GM21723 (cell line): Measurements from ENCODE around the gene SHB.
A peak's percentile ranks its signal among the peaks of the same experiment; 100 is the strongest.

Experiments used
- ATAC-seq: cut with Tn5 transposase; IDR thresholded peaks from one replicate; pipeline ENCODE4 v1.9.1; 2021; ENCODE audit warnings: mild to moderate bottlenecking, moderate library complexity; ENCODE audit not compliant: unreplicated experiment

Gene SHB

GRCh38 chr9:38068701-38069628 is at the start of gene SHB:
Gene SHB (minus strand): TSS chr9:38069227. CDS start chr9:38068645, 582 bp downstream.
- ATAC-seq, result peak; percentile 60

DNA sequence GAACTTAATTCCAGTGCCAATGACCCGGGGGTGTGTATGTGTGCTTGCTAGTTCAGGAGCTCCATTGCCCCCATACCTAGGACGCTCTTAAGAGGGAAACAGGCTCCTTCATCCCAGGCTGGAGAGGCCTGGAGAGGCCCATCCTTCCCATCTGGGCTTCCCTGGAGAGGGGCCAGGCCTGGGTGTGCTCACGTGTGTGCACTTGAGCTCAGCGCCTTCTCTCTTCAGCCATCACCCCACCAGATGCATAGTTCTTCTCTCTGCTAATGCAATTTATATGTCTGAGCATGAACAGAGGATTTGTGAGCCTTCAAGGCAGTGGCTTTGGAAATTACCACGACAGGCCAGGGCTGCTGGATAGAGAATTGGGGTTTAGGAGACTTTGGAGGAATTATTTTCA is 48.6 kb upstream of the SHB start:
- no peak for ATAC-seq

DNA sequence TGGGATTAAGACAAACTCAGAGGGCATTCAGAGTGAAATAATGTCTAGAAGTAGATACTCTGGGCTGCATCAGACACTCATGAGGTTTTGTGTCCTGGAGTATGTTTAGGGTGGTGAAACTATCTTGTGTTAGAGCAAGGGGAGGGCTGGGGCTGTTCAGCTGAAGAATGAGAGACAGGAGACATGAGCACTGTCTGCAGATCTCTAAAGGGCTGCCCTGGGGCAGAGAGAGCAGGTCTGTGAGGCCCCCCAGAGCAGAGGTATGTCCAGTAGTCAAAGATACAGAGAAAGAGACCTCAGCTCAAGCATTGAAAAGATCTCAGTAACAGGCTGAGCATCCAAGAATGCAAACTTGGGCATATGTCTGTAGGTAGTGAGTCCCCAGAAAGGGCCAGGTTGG is 45.9 kb upstream of the SHB start:
- ATAC-seq, result no peak

DNA sequence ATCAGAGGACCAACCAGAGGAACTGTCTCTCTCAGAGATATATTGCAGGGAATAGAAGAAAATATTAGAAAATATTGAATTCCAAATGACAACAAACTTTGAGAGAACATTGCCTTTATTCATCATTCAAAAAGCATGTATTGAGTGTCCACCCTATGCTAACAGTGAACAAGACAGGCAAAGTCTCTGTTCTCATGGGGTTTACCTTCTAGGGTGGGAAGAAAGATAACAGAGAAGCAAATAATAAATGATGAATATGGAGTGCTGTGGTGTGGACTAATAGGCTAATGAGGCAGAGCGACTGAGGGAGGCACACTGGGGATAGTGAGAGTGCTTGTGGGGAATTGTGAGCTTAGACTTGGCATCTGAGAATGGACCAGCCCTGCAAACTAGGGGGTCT is 43.4 kb upstream of the SHB start:
- no peak for ATAC-seq

- no peak for ATAC-seq
These were observed 43.0 kb upstream of the SHB start for GRCh38 chr9:38112049-38112448.

GRCh38 chr9:38110476-38110875 is 41.4 kb upstream of the SHB start:
- ATAC-seq, result no peak

DNA sequence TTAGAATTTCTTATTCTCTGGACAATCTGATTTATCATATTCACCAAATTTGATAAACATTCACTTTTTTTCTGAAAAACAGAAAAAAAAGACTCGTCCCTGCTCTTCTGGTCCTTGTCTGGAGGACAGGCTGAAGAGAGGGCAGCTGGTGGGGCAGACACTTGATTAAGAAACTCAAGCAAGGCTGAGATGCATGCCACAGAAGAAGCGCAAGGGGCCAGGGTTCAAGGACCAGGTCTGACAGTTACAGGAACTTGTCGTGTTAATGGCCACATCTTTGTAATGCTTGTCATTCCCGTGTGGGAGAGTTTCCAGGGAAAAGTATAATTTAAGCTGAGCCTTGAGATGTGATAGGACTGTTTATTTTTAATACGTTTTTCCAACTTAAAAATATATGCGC is 40.6 kb upstream of the SHB start:
- ATAC-seq, result no peak

DNA sequence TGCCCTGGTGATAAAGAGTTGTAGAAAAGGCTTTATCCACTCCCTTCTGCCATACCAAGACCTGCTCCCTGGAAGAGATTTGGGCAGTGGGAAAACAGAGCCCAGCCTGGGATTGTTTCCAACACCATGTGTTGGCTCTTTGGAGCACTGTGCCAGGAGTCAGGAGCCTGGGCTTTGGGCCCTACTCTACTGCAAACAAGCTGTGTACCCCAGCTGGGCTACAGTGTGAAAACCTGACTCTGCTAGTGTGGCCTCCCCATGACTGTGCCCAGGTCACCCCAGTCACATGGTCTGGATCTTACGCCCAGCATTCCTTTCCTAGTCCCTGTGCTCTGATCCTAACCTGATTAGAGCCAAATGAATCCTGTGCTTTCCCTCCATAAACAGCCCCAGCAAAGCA is 39.3 kb upstream of the SHB start:
- no peak for ATAC-seq

- ATAC-seq, result no peak
These were observed 38.8 kb upstream of the SHB start for GRCh38 chr9:38107811-38108304.

DNA sequence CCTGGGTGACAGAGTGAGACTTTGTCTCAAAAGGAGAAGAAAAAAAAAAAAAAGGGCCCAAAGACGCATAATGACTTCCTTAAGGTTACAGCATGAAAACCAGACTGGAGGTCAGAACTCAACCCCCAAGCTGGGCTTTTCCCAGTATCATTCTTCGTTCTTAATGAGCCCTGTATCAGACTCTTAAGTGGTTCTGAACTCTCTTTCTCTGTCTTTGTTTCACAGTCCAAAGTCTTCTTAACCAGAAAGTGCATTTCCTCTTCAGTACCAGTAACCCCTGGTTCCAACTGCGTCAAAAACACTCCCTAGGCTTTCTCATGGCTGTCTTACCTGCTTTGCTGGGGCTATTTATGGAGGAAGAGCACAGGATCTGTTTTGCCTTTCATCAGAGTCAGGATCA is 38.4 kb upstream of the SHB start:
- no peak for ATAC-seq

DNA sequence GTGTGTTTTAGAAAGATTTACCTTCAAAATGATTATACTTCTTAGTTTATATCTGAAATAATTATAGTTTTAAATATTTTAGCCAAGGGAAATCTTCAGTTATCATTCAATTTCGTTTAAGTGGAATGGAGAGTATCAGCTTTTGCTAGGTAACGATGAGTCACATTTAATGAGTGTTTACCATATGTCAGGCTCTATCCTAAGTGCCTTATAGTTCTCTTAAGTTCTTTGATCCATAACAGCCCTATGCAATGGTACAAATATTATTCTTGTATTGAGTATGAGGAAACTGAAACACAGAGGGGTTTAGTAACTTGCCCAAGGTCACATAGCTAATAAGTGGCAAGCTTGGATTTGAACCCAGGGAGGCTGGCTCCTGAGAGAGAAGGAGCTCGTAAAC is 37.5 kb upstream of the SHB start:
- no peak for ATAC-seq

DNA sequence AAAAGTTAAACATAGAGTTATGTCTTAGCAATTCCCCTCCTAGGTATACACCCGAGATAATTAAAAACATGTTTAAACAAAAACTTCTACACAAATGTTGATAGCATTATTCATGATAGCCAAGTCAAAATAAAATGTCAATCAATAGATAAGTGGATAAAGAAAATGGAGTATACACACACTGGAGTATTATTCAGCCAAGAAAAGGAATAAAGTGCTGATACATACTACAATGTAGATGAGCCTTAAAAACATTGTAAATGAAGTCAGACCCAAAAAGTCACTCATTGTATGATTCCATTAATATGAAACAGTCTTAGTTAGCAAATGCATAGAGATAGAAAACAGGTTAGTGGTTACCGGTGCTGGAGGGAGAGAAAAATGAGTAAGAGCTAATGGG is 34.3 kb upstream of the SHB start:
- ATAC-seq, result no peak

GRCh38 chr9:38101423-38101822 is 32.4 kb upstream of the SHB start:
- ATAC-seq, result no peak

- ATAC-seq, result no peak
These were observed 27.3 kb upstream of the SHB start for GRCh38 chr9:38096238-38096805.

DNA sequence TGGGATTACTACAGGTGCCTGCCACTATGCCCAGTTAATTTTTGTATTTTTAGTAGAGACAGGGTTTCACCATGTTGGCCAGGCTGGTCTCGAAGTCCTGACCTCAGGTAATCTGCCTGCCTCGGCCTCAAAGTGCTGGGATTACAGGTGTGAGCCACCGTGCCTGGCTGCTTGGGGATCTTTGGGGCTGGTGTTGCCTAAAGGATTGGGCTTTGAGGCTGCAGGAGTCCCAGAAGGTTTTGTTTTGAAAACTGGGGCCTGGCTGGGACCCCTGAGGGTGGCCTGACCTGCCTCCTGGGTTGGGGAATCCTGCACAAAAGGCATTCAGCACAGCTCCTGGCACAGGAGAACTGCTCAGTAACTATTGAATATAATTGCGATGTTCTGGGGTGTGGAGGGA is 25.1 kb upstream of the SHB start:
- no peak for ATAC-seq

DNA sequence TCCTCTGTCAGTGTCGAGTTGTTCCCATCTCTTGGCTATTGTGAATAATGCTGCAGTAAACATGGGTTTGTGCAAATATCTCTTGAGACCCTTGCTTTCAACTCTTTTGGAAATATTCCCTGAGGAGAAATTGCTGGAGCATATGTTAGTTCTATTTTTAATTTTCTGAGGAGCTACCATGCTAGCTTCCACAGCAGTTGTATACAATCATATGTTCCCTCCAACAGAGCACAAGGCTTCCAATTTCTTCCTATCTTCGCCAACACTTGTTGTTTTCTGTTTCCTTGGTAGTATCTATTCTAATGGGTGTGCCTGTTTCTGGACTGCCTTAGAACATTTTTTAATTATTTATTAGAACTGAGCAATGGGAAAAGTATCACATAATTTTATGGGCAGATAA is 23.6 kb upstream of the SHB start:
- ATAC-seq, result no peak

DNA sequence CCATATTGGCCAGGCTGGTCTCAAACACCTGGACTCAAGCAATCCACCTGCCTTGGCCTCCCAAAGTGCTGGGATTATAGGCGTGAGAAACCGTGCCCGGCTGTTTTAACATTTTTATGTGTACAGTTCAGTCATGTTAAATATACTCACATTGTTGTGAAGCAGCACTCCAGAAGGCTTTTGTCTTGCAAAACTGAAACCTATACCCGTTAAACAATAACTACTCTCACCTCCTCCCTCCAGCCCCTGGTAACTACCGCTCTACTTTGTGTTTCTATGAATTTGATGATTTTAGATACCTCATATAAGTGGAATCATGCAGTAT is 23.1 kb upstream of the SHB start:
- ATAC-seq, result no peak

- ATAC-seq, result no peak
These were observed 22.5 kb upstream of the SHB start for GRCh38 chr9:38091310-38092199.

- no peak for ATAC-seq
These were observed 21.1 kb upstream of the SHB start for GRCh38 chr9:38090170-38090569.

DNA sequence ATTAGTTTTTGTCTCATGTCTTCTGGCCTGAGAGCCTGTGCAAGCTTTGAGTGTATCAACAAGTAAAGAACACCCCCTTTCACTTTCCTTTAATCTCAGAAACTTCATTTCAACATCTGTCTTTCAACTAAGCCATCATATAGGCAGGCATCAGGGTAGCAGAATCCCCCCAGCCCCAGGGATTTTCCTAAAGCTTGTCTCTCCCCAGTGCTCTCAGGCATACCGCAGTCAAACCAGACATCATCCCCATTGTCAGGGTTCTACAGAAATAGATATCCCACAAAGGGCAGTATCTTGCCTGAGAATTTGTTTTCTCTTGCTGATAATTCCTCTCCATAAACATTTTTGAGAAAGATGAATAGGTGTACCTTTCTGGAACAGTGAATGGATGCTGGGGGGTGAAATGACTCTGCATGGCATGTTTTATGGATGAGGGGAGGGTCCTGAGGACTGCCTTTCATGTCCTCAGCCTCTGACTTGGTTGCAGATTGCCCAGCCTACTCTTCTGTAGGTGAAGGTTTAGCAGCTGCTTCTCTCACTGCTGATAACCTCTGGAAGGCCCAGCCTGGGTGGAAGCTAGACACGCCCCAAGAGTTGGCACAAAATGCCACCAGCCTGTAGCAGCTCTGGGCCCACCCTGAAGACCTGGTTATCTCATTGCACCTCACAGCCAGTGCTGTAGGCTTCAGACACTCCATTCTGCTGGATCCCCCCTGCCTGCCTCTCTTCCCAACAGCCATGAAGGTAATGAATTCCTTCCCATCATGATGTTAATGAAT is 20.5 kb upstream of the SHB start:
- ATAC-seq, result no peak
